ENCODE measurements around the gene MYO1F. TPM values are rescaled to one million over a fixed set of nuclear protein-coding genes. Genes with fewer than 3 reads are reported as not detected.

MYO1F gene
- total and polyA plus RNA-seq, 2 experiments from 2014 or later = 0.54 to 1.6 TPM

GRCh38 chr19:8544168-8544567 lies 33.1 kb downstream of the MYO1F start:
- TF ChIP-seq EZH2 (IDR thresholded peaks at IDR 0.05; ENCODE audit: insufficient read depth, poor library complexity, severe bottlenecking) = no peak
- no peak for TF ChIP-seq EZH2phosphoT487 (IDR thresholded peaks at IDR 0.05; ENCODE audit: insufficient read depth, low read depth)
- Histone ChIP-seq H3K9me2 (ENCODE audit: insufficient read depth) (no peaks in the 10 kb centered on the region), H3K9ac (no peak overlapping the region), H3K9me3 (ENCODE audit: low read depth) (no peaks in the 10 kb centered on the region), H3K79me2 (ENCODE audit: insufficient read depth) (no peaks in the 10 kb centered on the region), H4K20me1 (ENCODE audit: insufficient read depth) (no peaks in the 10 kb centered on the region), H3K4me2 (ENCODE audit: unreplicated experiment) (no peak overlapping the region), H3F3A (ENCODE audit: insufficient read depth) (no peaks in the 10 kb centered on the region; the same call in 1 of the 2 replicates), H3K4me1 (ENCODE audit: insufficient read depth) (peaks cover 6% of the 10 kb centered on the region), H3K27ac (no peak overlapping the region), H3K4me3 (no peak overlapping the region), H3K36me3 (ENCODE audit: low read depth) (no peaks in the 10 kb centered on the region), H3K27me3 (replicated peaks; ENCODE audit: insufficient read depth) (no peaks in the 10 kb centered on the region), H2AFZ (no peak overlapping the region)
- no peak for DNase-seq
- WGBS, 2 experiments (ENCODE audit: low coverage in 1 of 2, low lambda C conversion rate in 2 of 2, missing lambda C conversion rate in 2 of 2) = 94 to 96% methylated on average over 14 to 20 of the region's 20 CpGs
- in situ Hi-C loops (cut with MboI) = no loop called here

DNA sequence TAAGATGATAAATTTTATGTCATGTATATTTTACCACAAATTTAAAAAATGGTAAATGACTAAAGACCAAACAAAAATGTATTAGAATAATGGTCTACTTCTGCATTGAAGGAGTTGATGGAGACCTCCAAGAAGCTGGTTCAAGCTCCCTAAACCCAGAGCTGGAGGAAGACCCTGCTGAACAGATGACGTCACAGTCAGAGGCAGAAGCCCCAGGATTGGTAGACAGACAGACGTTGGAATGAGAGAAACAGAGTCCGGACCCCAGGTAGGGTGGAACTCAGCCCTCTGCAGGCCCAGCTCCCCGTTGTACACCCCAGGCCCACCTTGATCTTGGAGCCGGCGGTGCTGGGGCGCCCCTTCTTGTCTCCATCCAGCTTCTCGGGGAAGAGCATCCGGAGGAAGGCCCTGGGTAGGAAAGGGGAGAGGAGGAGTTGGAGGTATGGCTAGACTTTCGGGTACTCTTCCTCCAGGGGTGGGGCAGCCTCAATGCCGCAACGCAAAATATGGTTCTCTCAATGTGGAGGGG lies 37.6 kb downstream of the MYO1F start:
- Histone ChIP-seq H3K4me2 (ENCODE audit: unreplicated experiment) (no peak overlapping the region), H3K36me3 (ENCODE audit: low read depth) (no peaks in the 10 kb centered on the region), H3K9me3 (ENCODE audit: low read depth) (no peaks in the 10 kb centered on the region), H4K20me1 (ENCODE audit: insufficient read depth) (no peaks in the 10 kb centered on the region), H2AFZ (no peak overlapping the region), H3K9me2 (ENCODE audit: insufficient read depth) (no peaks in the 10 kb centered on the region), H3K4me3 (no peak overlapping the region), H3K79me2 (ENCODE audit: insufficient read depth) (no peaks in the 10 kb centered on the region), H3K4me1 (ENCODE audit: insufficient read depth) (peaks cover 6% of the 10 kb centered on the region), H3K27me3 (replicated peaks; ENCODE audit: insufficient read depth) (no peaks in the 10 kb centered on the region), H3K9ac (no peak overlapping the region), H3F3A (ENCODE audit: insufficient read depth) (no peaks in the 10 kb centered on the region; the same call in 1 of the 2 replicates), H3K27ac (no peak overlapping the region)
- in situ Hi-C loops (cut with MboI) = no loop called here
- TF ChIP-seq EZH2 (IDR thresholded peaks at IDR 0.05; ENCODE audit: insufficient read depth, poor library complexity, severe bottlenecking) = no peak
- WGBS, 2 experiments (ENCODE audit: low coverage in 1 of 2, low lambda C conversion rate in 2 of 2, missing lambda C conversion rate in 2 of 2) = 90 to 93% methylated on average over 12 of the region's 12 CpGs
- no peak for DNase-seq

DNA sequence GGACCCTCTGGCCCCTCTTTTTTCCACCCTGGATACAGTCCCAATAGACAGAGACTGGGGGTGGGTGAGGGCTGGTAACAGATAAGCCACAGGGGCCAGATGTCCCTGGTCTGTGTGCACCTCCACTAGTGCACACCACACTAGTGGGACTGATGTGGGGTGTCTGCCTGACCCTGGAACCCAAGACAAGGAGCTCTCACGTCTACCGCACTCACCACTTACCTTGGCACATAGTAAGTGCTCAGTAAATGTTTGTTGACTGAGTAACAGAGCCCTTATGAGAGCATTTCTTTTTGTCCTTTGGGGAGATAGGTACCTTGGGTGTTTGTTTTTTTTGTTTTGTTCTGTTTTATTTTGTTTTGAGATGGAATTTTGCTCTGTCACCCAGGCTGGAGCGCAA lies 40.1 kb downstream of the MYO1F start:
- H3F3A ChIP-seq (ENCODE audit: insufficient read depth) = no peaks in the 10 kb centered on the region; the same call in 1 of the 2 replicates
- H3K4me2 ChIP-seq (ENCODE audit: unreplicated experiment) = no peak overlapping the region
- 86 to 90% methylated on average over 3 of the region's 3 CpGs for WGBS, 2 experiments (ENCODE audit: low coverage in 1 of 2, low lambda C conversion rate in 2 of 2, missing lambda C conversion rate in 2 of 2)
- H3K27me3 ChIP-seq (replicated peaks; ENCODE audit: insufficient read depth) = no peaks in the 10 kb centered on the region
- no peaks in the 10 kb centered on the region for H3K36me3 ChIP-seq (ENCODE audit: low read depth)
- no peak overlapping the region for H2AFZ ChIP-seq
- H3K9me2 ChIP-seq (ENCODE audit: insufficient read depth) = no peaks in the 10 kb centered on the region
- peaks cover 6% of the 10 kb centered on the region for H3K4me1 ChIP-seq (ENCODE audit: insufficient read depth)
- H3K9ac ChIP-seq = no peak overlapping the region
- TF ChIP-seq EZH2phosphoT487 (IDR thresholded peaks at IDR 0.05; ENCODE audit: insufficient read depth, low read depth) = no peak
- TF ChIP-seq EZH2 (IDR thresholded peaks at IDR 0.05; ENCODE audit: insufficient read depth, poor library complexity, severe bottlenecking) = no peak
- H3K4me3 ChIP-seq = no peak overlapping the region
- DNase-seq = no peak
- H3K9me3 ChIP-seq (ENCODE audit: low read depth) = no peaks in the 10 kb centered on the region
- H4K20me1 ChIP-seq (ENCODE audit: insufficient read depth) = no peaks in the 10 kb centered on the region
- in situ Hi-C loops (cut with MboI) = no loop called here
- no peak overlapping the region for H3K27ac ChIP-seq
- H3K79me2 ChIP-seq (ENCODE audit: insufficient read depth) = no peaks in the 10 kb centered on the region

GRCh38 chr19:8536282-8536681 lies 41.0 kb downstream of the MYO1F start:
- Histone ChIP-seq H4K20me1 (ENCODE audit: insufficient read depth) (no peaks in the 10 kb centered on the region), H3F3A (ENCODE audit: insufficient read depth) (no peaks in the 10 kb centered on the region; the same call in 1 of the 2 replicates), H2AFZ (no peak overlapping the region), H3K4me1 (ENCODE audit: insufficient read depth) (peaks cover 6% of the 10 kb centered on the region), H3K9ac (no peak overlapping the region), H3K36me3 (ENCODE audit: low read depth) (no peaks in the 10 kb centered on the region), H3K4me2 (ENCODE audit: unreplicated experiment) (no peak overlapping the region), H3K79me2 (ENCODE audit: insufficient read depth) (no peaks in the 10 kb centered on the region), H3K27ac (no peak overlapping the region), H3K27me3 (replicated peaks; ENCODE audit: insufficient read depth) (no peaks in the 10 kb centered on the region), H3K4me3 (no peak overlapping the region), H3K9me3 (ENCODE audit: low read depth) (no peaks in the 10 kb centered on the region), H3K9me2 (ENCODE audit: insufficient read depth) (no peaks in the 10 kb centered on the region)
- DNase-seq = no peak
- whole genome bisulfite sequencing, 2 experiments (ENCODE audit: low coverage in 1 of 2, low lambda C conversion rate in 2 of 2, missing lambda C conversion rate in 2 of 2) = 75 to 78% methylated on average over 18 to 22 of the region's 22 CpGs
- in situ Hi-C loops (cut with MboI) = no loop called here
- TF ChIP-seq EZH2 (IDR thresholded peaks at IDR 0.05; ENCODE audit: insufficient read depth, poor library complexity, severe bottlenecking) = no peak
- TF ChIP-seq EZH2phosphoT487 (IDR thresholded peaks at IDR 0.05; ENCODE audit: insufficient read depth, low read depth) = no peak

- H3K36me3 ChIP-seq (ENCODE audit: low read depth) = no peaks in the 10 kb centered on the region
- H3K4me1 ChIP-seq (ENCODE audit: insufficient read depth) = no peaks in the 10 kb centered on the region
- H3K4me2 ChIP-seq (ENCODE audit: unreplicated experiment) = no peak overlapping the region
- 0 out of 2 replicates have a peak, but pooled peaks cover 7% of the 10 kb centered on the region for H4K20me1 ChIP-seq (ENCODE audit: insufficient read depth)
- 84 to 89% methylated on average over 2 of the region's 2 CpGs for WGBS, 2 experiments (ENCODE audit: low coverage in 1 of 2, low lambda C conversion rate in 2 of 2, missing lambda C conversion rate in 2 of 2)
- in situ Hi-C loops (cut with MboI) = no loop called here
- H3K9ac ChIP-seq = no peak overlapping the region
- H3K4me3 ChIP-seq = no peak overlapping the region
- peaks cover 5% of the 10 kb centered on the region; the same call in 1 of the 2 replicates for H3K79me2 ChIP-seq (ENCODE audit: insufficient read depth)
- H3K27ac ChIP-seq = no peak overlapping the region
- no peak overlapping the region for H2AFZ ChIP-seq
- no peaks in the 10 kb centered on the region for H3F3A ChIP-seq (ENCODE audit: insufficient read depth)
- H3K9me3 ChIP-seq (ENCODE audit: low read depth) = no peaks in the 10 kb centered on the region
- H3K27me3 ChIP-seq (replicated peaks; ENCODE audit: insufficient read depth) = no peaks in the 10 kb centered on the region
- H3K9me2 ChIP-seq (ENCODE audit: insufficient read depth) = no peaks in the 10 kb centered on the region
- TF ChIP-seq EZH2phosphoT487 (IDR thresholded peaks at IDR 0.05; ENCODE audit: insufficient read depth, low read depth) (no peak), EZH2 (IDR thresholded peaks at IDR 0.05; ENCODE audit: insufficient read depth, poor library complexity, severe bottlenecking) (no peak)
- DNase-seq = no peak
These were observed 45.0 kb downstream of the MYO1F start for GRCh38 chr19:8532225-8532624.
